Epithelial cell of esophagus (primary cell): Measurements from ENCODE around the gene IGSF3.

Source experiments
- DNase-seq: peaks from one replicate; pipeline ENCODE4 v3.0.0; 2010; ENCODE audit warnings: low read depth
- H3K4me3 ChIP-seq: 2 replicates; pipeline ENCODE4 v1.5.1; 2011; ENCODE audit warnings: mild to moderate bottlenecking, low read length, control low read depth
- CTCF ChIP-seq: IDR thresholded peaks from 2 replicates; pipeline ENCODE4 v1.5.1; 2011; ENCODE audit warnings: low read depth, mild to moderate bottlenecking, low read length, control low read depth, inconsistent platforms; ENCODE audit not compliant: insufficient read depth; ENCODE audit errors: missing control alignments

IGSF3 gene

DNA sequence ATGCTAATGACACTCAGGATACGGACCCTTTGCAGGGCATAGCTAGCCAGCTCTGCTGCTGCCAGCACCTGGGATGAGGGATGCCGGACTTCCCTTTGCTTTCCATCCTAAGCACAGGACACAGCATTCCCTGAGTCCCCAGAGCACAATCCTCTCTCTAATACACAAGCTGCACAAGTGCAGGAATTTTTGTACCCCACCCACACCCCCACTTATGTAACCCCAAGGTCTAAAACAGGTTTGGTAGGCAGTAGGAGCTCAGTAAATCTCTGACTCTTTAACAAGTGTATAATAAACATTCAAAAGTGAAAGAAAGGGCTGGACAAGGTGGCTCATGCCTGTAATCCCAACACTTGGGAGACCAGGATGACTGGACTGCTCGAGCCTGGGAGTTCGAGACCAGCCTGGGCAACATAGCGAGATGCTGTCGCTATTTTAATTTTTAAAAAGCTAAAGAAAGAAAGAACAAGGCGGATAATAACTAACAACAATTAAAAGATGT is 42.2 kb upstream of the IGSF3 start:
- no peak for TF ChIP-seq CTCF
- no peak for DNase-seq
- H3K4me3 ChIP-seq: peak overlapping the region; percentile 28

- DNase-seq: peak; percentile 68
- no peak for TF ChIP-seq CTCF
- H3K4me3 ChIP-seq: no peak overlapping the region
Measured at GRCh38 chr1:116708255-116708900, 40.8 kb upstream of the IGSF3 start.

GRCh38 chr1:116706841-116707240 is 39.3 kb upstream of the IGSF3 start:
- no peak overlapping the region for H3K4me3 ChIP-seq
- no peak for TF ChIP-seq CTCF

DNA sequence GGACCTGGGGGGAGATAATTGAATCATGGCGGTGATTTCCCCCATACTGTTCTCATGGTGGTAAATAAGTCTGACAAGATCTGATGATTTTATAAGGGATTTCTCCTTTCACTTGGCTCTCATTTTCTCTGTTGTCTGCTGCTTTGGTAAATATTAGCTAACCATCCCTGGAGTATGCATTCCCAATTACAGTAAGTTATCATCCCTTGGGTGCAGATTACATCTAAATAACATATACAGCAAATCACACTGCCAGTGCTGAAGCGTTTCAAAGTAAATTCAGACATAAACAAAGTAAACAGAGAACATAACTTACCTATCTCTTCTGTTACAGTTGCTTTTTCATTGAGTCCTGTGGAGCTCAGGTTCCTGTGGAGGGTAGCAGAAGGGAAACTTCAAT is 38.6 kb upstream of the IGSF3 start:
- no peak for TF ChIP-seq CTCF
- H3K4me3 ChIP-seq: no peak overlapping the region
- DNase-seq: no peak

More at GRCh38 chr1:116706841-116707240, 39.3 kb upstream of the IGSF3 start:
- no peak for DNase-seq

- TF ChIP-seq CTCF: no peak
- no peak overlapping the region for H3K4me3 ChIP-seq
- DNase-seq: no peak
Measured at GRCh38 chr1:116704278-116704677, 36.7 kb upstream of the IGSF3 start.

DNA sequence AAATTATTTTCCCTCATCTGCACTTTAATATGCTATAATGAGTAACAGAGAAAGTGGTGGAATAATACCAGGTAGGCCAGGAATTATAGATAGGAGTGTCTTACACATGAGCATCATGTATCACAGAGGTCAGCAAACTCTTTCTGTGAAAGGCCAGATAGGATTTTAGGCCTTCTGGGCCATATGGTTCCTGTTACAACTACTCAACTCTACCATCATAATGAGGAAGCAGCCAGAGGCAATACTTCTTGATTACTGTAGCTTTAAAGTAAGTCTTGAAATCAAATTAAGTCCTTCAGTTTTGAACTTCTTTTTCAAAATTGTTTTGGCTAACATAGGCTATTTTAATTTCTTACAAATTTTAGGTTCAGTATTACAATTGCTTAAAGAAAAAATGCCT is 32.1 kb upstream of the IGSF3 start:
- H3K4me3 ChIP-seq: no peak overlapping the region
- DNase-seq: no peak
- no peak for TF ChIP-seq CTCF

DNA sequence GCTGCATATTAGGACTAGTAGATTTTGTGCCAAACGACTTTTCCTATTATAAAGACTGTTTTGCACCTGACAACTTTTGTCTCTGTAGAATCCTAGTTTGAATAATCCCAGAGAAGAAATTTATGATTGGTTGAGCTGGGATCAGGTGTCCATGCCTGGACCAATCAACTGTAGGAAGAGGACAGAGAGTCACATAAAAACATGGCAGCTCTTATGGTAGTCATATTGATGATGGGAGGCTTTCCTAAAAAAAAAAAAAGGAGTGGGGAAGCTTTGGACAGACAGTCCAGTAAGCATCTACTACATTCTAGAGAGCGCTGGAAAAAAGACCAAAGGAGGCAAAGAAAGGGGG is 30.7 kb upstream of the IGSF3 start:
- no peak for DNase-seq
- H3K4me3 ChIP-seq: no peak overlapping the region
- no peak for TF ChIP-seq CTCF
